HepG2 (cell line): ENCODE measurements around the gene TULP4. TPM values are rescaled to one million over a fixed set of nuclear protein-coding genes. Genes with fewer than 3 reads are reported as not detected.
A peak's percentile ranks its signal among the peaks of the same experiment; 100 is the strongest.

Experiments used
- ATAC-seq: fragments of 200-7000 bp; cut with Tn5 transposase; 3 replicates; pipeline ENCODE4 v1.9.1; 2020; ENCODE audit warnings: mild to moderate bottlenecking, moderate library complexity
- BruUV-seq: library from RNA; stranded (reverse); fragments of 400-500 nt; replicated peaks from 2 replicates; lab custom pipeline; 2021; lab: Mats Ljungman, UMichigan
- CTCF ChIA-PET: fragments of 300-600 bp; formaldehyde crosslinking; extraction: SDS; loops from one replicate; lab custom pipeline; 2021; ENCODE audit warnings: low total read pairs, inconsistent platforms, low intra/inter-chr PET ratio; lab: Yijun Ruan, JAX
- POLR2A ChIA-PET: fragments of 350-600 bp; sonication (Branson Sonifier 250); formaldehyde crosslinking; loops from one replicate; lab custom pipeline; 2020; ENCODE audit warnings: antibody characterized with exemption, inconsistent platforms; lab: Yijun Ruan, JAX
- DNase-seq: peaks from one replicate; pipeline ENCODE4 v3.0.0-alpha.2; 2015; ENCODE audit warnings: low spot score
- FAIRE-seq: peaks from 3 replicates; lab custom pipeline; 2011; peaks lifted over from hg19 to GRCh38; lab: Jason Lieb, UNC
- H2AFZ ChIP-seq: one replicate; pipeline ENCODE4 v1.6.1; 2011; ENCODE audit warnings: low read length, inconsistent platforms
- H3K27ac ChIP-seq: fragments of 300-600 bp; 3 replicates; pipeline ENCODE4 v1.8.0; 2011; ENCODE audit warnings: mixed run types, mild to moderate bottlenecking, mixed read lengths, low read length, inconsistent platforms; ENCODE audit not compliant: insufficient read depth; ENCODE audit errors: extremely low read length
- H3K27me3 ChIP-seq, 2 experiments: fragments of 200-600 bp in 1 of 2; 2 replicates in 1 of 2; 3 replicates in 1 of 2; pipeline versions ENCODE4 v1.6.0 to v1.8.0; 2011; ENCODE audit warnings: low read length in 2 of 2, mild to moderate bottlenecking in 2 of 2, moderate library complexity in 2 of 2, inconsistent platforms in 1 of 2; ENCODE audit not compliant: insufficient read depth in 2 of 2, control insufficient read depth in 1 of 2
- H3K36me3 ChIP-seq, 2 experiments: fragments of 200-600 bp in 1 of 2; replicated peaks in 1 of 2; 2 replicates in 1 of 2; 3 replicates in 1 of 2; pipeline versions ENCODE4 v1.5.1 to v1.8.0; 2011; ENCODE audit warnings: low read length in 2 of 2, inconsistent platforms in 1 of 2; ENCODE audit not compliant: insufficient read depth in 2 of 2, control insufficient read depth in 1 of 2
- H3K4me1 ChIP-seq: 2 replicates; pipeline ENCODE4 v1.5.1; 2012; ENCODE audit warnings: low read length, inconsistent platforms; ENCODE audit not compliant: insufficient read depth
- H3K4me2 ChIP-seq: 2 replicates; pipeline ENCODE4 v1.6.0; 2011; ENCODE audit warnings: low read depth, low read length, inconsistent platforms
- H3K4me3 ChIP-seq, 3 experiments: fragments of 200-600 bp in 1 of 3; sonication (generic), shearing (Covaris generic) in 1 of 3; replicated peaks in 1 of 3; 2 replicates each; pipeline ENCODE4 v1.5.1; 2011 to 2016; ENCODE audit warnings: low read length in 3 of 3, inconsistent platforms in 2 of 3, low read depth in 2 of 3, mild to moderate bottlenecking in 2 of 3, control low read depth in 1 of 3, mixed read lengths in 1 of 3; ENCODE audit not compliant: insufficient read depth in 1 of 3
- H3K79me2 ChIP-seq: one replicate; pipeline ENCODE4 v1.6.1; 2011; ENCODE audit warnings: low read length, inconsistent platforms; ENCODE audit not compliant: insufficient read depth
- H3K9ac ChIP-seq: 2 replicates; pipeline ENCODE4 v1.6.0; 2011; ENCODE audit warnings: mild to moderate bottlenecking, low read depth, low read length, inconsistent platforms; ENCODE audit not compliant: insufficient read depth
- H3K9me3 ChIP-seq: 2 replicates; pipeline ENCODE4 v1.5.1; 2012; ENCODE audit warnings: mild to moderate bottlenecking, low read length
- H4K20me1 ChIP-seq: 2 replicates; pipeline ENCODE4 v1.6.0; 2011; ENCODE audit warnings: inconsistent platforms, mild to moderate bottlenecking, low read length, moderate library complexity; ENCODE audit not compliant: insufficient read depth
- AGO2 ChIP-seq: fragments of 200-400 bp; formaldehyde crosslinking; optimal IDR thresholded peaks from 2 replicates; pipeline ENCODE3; 2017; ENCODE audit warnings: mild to moderate bottlenecking, low read depth, low read length, moderate library complexity
- BCL3 ChIP-seq: sonication (generic); formaldehyde crosslinking; IDR thresholded peaks from 2 replicates; pipeline ENCODE4 v1.5.1; 2020; ENCODE audit warnings: mild to moderate bottlenecking, missing genetic modification reagents, moderate library complexity
- FOXA3 ChIP-seq: IDR thresholded peaks from 2 replicates; pipeline ENCODE4 v1.6.1; 2016; ENCODE audit warnings: missing genetic modification reagents, missing compliant biosample characterization
- JUND ChIP-seq: sonication (generic); formaldehyde crosslinking; IDR thresholded peaks from 2 replicates; pipeline ENCODE4 v1.8.0; 2022; ENCODE audit warnings: mild to moderate bottlenecking, missing genetic modification reagents
- SKIL ChIP-seq: sonication (generic); formaldehyde crosslinking; IDR thresholded peaks from 2 replicates; pipeline ENCODE4 v1.8.0; 2022; ENCODE audit warnings: missing genetic modification reagents, mild to moderate bottlenecking, moderate library complexity, borderline replicate concordance
- TCF7 ChIP-seq: sonication (generic); IDR thresholded peaks from 2 replicates; pipeline ENCODE4 v1.6.1; 2016; ENCODE audit warnings: antibody characterized with exemption, low read depth
- WIZ ChIP-seq: sonication (generic); formaldehyde crosslinking; IDR thresholded peaks from 2 replicates; pipeline ENCODE4 v1.5.1; 2020; ENCODE audit warnings: mild to moderate bottlenecking, missing genetic modification reagents
- ZBTB43 ChIP-seq: sonication (generic); formaldehyde crosslinking; conservative IDR thresholded peaks from 2 replicates; pipeline ENCODE4 v1.4.0; 2020; ENCODE audit warnings: missing genetic modification reagents
- ZNF576 ChIP-seq: sonication (generic); formaldehyde crosslinking; IDR thresholded peaks from 2 replicates; pipeline ENCODE4 v1.4.0; 2020; ENCODE audit warnings: mild to moderate bottlenecking, missing genetic modification reagents
- WGBS: methylation state at CpG from one replicate; pipeline ENCODE4 v1.1.6; 2017; ENCODE audit warnings: low lambda C conversion rate; 5-methylcytosine and 5-hydroxymethylcytosine counted together
- in situ Hi-C: cut with HindIII; loops from 2 replicates; pipeline ENCODE4 v1.10.0; 2017; ENCODE audit warnings: low pct_unique_long_range_greater_than_20kb; ENCODE audit not compliant: extremely low pct_ligation_motif_present
- intact Hi-C: fragments of 100-400 bp; cut with micrococcal nuclease; formaldehyde crosslinking; loops from one replicate; pipeline ENCODE4 v1.10.0; 2022; ENCODE audit not compliant: unreplicated experiment
- polyA plus RNA-seq, 8 experiments: library from polyadenylated mRNA; depleted of rRNA in 3 of 8; stranded (reverse) in 7 of 8; unstranded in 1 of 8; fragments of >200 nt; fragmentation: Illumina TruSeq in 4 of 8; extraction: Trizol in 4 of 8; gene quantifications; 2 replicates each; pipeline versions ENCODE4 v1.2.1 to v1.2.3, GENCODE V29; 2011 to 2016; ENCODE audit warnings: low read depth in 4 of 8, missing spikeins in 1 of 8, mixed read lengths in 1 of 8; ENCODE audit not compliant: insufficient read depth in 1 of 8
- total RNA-seq, 5 experiments: library from RNA; depleted of rRNA; stranded (reverse); fragments of >200 nt; fragmentation: Illumina TruSeq; extraction: Trizol; gene quantifications; 2 replicates each; pipeline ENCODE4 v1.2.3, GENCODE V29; 2016; ENCODE audit warnings: low read depth in 1 of 5

TULP4 gene
- total and polyA plus RNA-seq, 2 of the 13 experiments (the other 11 are each of a cell fraction or from before 2014, with no cell fraction given) = 21.1 to 122 TPM

GRCh38 chr6:158503222-158503621 lies 191.0 kb downstream of the TULP4 start:
- Histone ChIP-seq H3K79me2 (no peaks in the 10 kb centered on the region), H4K20me1 (no peaks in the 10 kb centered on the region), H3K9me3 (no peaks in the 10 kb centered on the region), H3K4me1 (no peaks in the 10 kb centered on the region), H3K4me2 (no peak overlapping the region), H2AFZ (no peak overlapping the region), H3K4me3 (no peak overlapping the region), H3K36me3 (peaks cover 30 to 60% of the 10 kb centered on the region in 2 experiments), H3K27ac (no peak overlapping the region), H3K9ac (no peak overlapping the region), H3K27me3 (no peaks in the 10 kb centered on the region)
- intact Hi-C loops (no loop called here), in situ Hi-C loops (loop anchor here (25.0 kb wide), 1 partner anchor 291 kb away; no protein-coding TSS in a partner anchor)
- DNase-seq = no peak
- ChIA-PET CTCF (no interaction called here), POLR2A (no interaction called here)
- FAIRE-seq = no peak
- TF ChIP-seq SKIL (CRISPR knock-in tag) = no peak
- no peak for TF ChIP-seq BCL3 (CRISPR knock-in tag)
- no peak for TF ChIP-seq FOXA3 (CRISPR knock-in tag)
- no peak for ATAC-seq
- no TSS peak for BruUV-seq
- WGBS = 97% methylated on average over 7 of the region's 7 CpGs

- WGBS = 97% methylated on average over 25 of the region's 25 CpGs
- Histone ChIP-seq H3K36me3 (peaks cover 24 to 54% of the 10 kb centered on the region in 2 experiments), H2AFZ (no peak overlapping the region), H3K4me2 (no peak overlapping the region), H3K79me2 (no peaks in the 10 kb centered on the region), H3K27me3 (no peaks in the 10 kb centered on the region), H3K4me3 (no peak overlapping the region), H4K20me1 (no peaks in the 10 kb centered on the region), H3K9me3 (no peaks in the 10 kb centered on the region), H3K4me1 (peaks cover 1% of the 10 kb centered on the region)
- intact Hi-C loops (no loop called here), in situ Hi-C loops (loop anchor here (25.0 kb wide), 1 partner anchor 292 kb away; no protein-coding TSS in a partner anchor)
- no TSS peak for BruUV-seq
- FAIRE-seq (no peak), ATAC-seq (no peak), DNase-seq (no peak)
- POLR2A ChIA-PET = no interaction called here
- TF ChIP-seq TCF7 = no peak
- TF ChIP-seq JUND (CRISPR knock-in tag) = no peak
- no peak for TF ChIP-seq WIZ (CRISPR knock-in tag)
- TF ChIP-seq AGO2 = peak; percentile 36
- TF ChIP-seq ZBTB43 = no peak
- no peak for TF ChIP-seq ZNF576 (CRISPR knock-in tag)
- TF ChIP-seq, all 625 proteins: peak for 1
- Histone ChIP-seq H3K9ac (no peak overlapping the region), H3K27ac (no peak overlapping the region)
- CTCF ChIA-PET = no interaction called here
Measured at GRCh38 chr6:158503846-158504245, 191.6 kb downstream of the TULP4 start.
